ENCODE measurements around the gene EIF4B. TPM values are rescaled to one million over a fixed set of nuclear protein-coding genes. Genes with fewer than 3 reads are reported as not detected.
A peak's percentile ranks its signal among the peaks of the same experiment; 100 is the strongest.

Gene EIF4B
- total RNA-seq, 1 experiment from 2014 or later = 531 TPM

DNA sequence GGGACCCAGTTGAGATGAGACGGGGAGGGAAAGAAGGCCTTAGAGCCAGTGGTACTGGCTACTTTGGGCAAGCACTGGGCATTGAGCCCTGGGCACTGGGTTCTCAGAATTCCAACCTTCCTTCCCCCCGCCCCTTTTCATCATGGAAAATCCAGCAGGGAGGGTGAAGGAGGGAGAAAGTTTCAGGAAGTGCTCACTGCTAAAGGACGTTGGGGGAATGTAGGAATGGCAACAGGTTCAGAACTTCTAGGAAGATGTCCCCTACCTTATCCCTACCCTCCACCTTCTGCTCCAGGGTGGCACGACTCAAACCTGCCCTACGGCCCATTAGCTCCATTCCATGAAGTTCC is 39.4 kb downstream of the EIF4B start:
- Histone ChIP-seq H3K4me3 (peak overlapping the region; percentile 89), H3K27ac (no peak overlapping the region), H3K4me1 (replicated peaks; ENCODE audit: insufficient read depth) (peaks cover 17% of the 10 kb centered on the region), H3K9me2 (ENCODE audit: insufficient read depth) (no peaks in the 10 kb centered on the region), H3K9me3 (ENCODE audit: insufficient read depth, low read depth) (no peaks in the 10 kb centered on the region), H3K4me2 (peak overlapping the region; percentile 96), H3K27me3 (ENCODE audit: insufficient read depth, low read depth) (no peaks in the 10 kb centered on the region), H3F3A (ENCODE audit: insufficient read depth, low read depth) (peaks cover 70% of the 10 kb centered on the region), H3K36me3 (ENCODE audit: low read depth) (no peaks in the 10 kb centered on the region), H2AFZ (0 out of 2 replicates have a peak overlapping the region, but pooled peaks have one; percentile 85), H4K20me1 (ENCODE audit: insufficient read depth) (peaks cover 11% of the 10 kb centered on the region; the same call in 1 of the 2 replicates), H3K79me2 (ENCODE audit: low read depth) (no peaks in the 10 kb centered on the region)
- ChIA-PET CTCF (no interaction called here), POLR2A (ENCODE audit: unreplicated experiment) (interaction anchor here (0.6 to 0.8 kb wide), 3 partner anchors 9 to 1041 kb away, joined by 3 to 5 read pairs (median 3); no protein-coding TSS in a partner anchor)
- no peak for DNase-seq
- no peak for TF ChIP-seq EZH2 (IDR thresholded peaks at IDR 0.05; ENCODE audit: low read depth)
- TF ChIP-seq, protein P1, sequence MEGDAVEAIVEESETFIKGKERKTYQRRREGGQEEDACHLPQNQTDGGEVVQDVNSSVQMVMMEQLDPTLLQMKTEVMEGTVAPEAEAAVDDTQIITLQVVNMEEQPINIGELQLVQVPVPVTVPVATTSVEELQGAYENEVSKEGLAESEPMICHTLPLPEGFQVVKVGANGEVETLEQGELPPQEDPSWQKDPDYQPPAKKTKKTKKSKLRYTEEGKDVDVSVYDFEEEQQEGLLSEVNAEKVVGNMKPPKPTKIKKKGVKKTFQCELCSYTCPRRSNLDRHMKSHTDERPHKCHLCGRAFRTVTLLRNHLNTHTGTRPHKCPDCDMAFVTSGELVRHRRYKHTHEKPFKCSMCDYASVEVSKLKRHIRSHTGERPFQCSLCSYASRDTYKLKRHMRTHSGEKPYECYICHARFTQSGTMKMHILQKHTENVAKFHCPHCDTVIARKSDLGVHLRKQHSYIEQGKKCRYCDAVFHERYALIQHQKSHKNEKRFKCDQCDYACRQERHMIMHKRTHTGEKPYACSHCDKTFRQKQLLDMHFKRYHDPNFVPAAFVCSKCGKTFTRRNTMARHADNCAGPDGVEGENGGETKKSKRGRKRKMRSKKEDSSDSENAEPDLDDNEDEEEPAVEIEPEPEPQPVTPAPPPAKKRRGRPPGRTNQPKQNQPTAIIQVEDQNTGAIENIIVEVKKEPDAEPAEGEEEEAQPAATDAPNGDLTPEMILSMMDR (conservative IDR thresholded peaks at IDR 0.05) = no peak
- intact Hi-C loops (cut with micrococcal nuclease; ENCODE audit: unreplicated experiment) = loop anchor here (5.0 kb wide), 1 partner anchor 38 kb away; the partner anchor contains the start of gene EIF4B
- no TSS peak for BruUV-seq (replicated peaks)

DNA sequence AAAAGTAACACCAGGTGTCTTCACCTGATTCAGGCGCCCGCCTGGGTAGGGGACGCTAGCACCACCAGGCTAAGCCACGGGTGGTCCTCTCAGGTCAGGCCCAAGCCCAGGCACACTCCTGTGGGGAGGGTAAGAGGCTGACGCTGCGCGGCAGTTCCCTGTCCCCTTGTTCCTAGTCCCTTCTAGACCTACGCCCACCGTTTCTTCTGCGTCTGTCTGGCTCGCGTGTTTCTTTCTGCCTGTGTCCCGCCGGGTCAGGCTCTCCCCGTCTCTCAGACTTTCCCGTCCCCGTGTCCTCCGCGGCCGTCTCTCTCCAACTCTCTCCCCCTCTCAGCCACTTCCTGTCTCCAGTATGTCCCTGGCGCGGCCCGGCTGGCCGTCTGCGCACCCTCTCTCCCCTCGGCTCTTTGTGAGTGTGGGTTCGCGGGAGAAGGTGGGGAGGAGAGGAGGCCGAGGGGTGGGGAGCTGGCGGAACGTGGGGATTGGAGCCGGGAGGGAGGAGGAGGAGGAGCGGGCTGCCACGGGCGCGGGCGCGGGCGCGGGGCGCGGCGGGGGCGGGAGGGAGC is 40.5 kb downstream of the EIF4B start:
- Histone ChIP-seq H3K9me3 (ENCODE audit: insufficient read depth, low read depth) (no peaks in the 10 kb centered on the region), H3K4me1 (replicated peaks; ENCODE audit: insufficient read depth) (peaks cover 18% of the 10 kb centered on the region), H3K4me2 (peak overlapping the region; percentile 96), H4K20me1 (ENCODE audit: insufficient read depth) (peaks cover 13% of the 10 kb centered on the region; the same call in 1 of the 2 replicates), H3K4me3 (peak overlapping the region; percentile 89), H3K36me3 (ENCODE audit: low read depth) (no peaks in the 10 kb centered on the region), H3K79me2 (ENCODE audit: low read depth) (0 out of 2 replicates have a peak, but pooled peaks cover 3% of the 10 kb centered on the region), H2AFZ (peak overlapping the region; percentile 85), H3F3A (ENCODE audit: insufficient read depth, low read depth) (peaks cover 69% of the 10 kb centered on the region), H3K27ac (peak overlapping the region; percentile 39; the same call in 1 of the 2 replicates), H3K27me3 (ENCODE audit: insufficient read depth, low read depth) (no peaks in the 10 kb centered on the region), H3K9me2 (ENCODE audit: insufficient read depth) (no peaks in the 10 kb centered on the region)
- DNase-seq = peak; percentile 51 to 79
- ChIA-PET CTCF (interaction anchor here (0.6 to 2.0 kb wide), 6 partner anchors 9 to 375 kb away, joined by 3 to 14 read pairs (median 4); no protein-coding TSS in a partner anchor), POLR2A (ENCODE audit: unreplicated experiment) (interaction anchor here (0.6 to 1.1 kb wide), 5 partner anchors 26 to 302 kb away, joined by 5 to 28 read pairs (median 7); partner anchors contain the start of genes PFDN5 and SPRYD3)
- intact Hi-C loops (cut with micrococcal nuclease; ENCODE audit: unreplicated experiment) = loop anchor here (5.0 kb wide), 1 partner anchor 39 kb away; the partner anchor contains the start of gene EIF4B
- BruUV-seq (replicated peaks) = TSS peak; percentile 35
- TF ChIP-seq, protein P1 (conservative IDR thresholded peaks at IDR 0.05) = no peak
- no peak for TF ChIP-seq EZH2 (IDR thresholded peaks at IDR 0.05; ENCODE audit: low read depth)

DNA sequence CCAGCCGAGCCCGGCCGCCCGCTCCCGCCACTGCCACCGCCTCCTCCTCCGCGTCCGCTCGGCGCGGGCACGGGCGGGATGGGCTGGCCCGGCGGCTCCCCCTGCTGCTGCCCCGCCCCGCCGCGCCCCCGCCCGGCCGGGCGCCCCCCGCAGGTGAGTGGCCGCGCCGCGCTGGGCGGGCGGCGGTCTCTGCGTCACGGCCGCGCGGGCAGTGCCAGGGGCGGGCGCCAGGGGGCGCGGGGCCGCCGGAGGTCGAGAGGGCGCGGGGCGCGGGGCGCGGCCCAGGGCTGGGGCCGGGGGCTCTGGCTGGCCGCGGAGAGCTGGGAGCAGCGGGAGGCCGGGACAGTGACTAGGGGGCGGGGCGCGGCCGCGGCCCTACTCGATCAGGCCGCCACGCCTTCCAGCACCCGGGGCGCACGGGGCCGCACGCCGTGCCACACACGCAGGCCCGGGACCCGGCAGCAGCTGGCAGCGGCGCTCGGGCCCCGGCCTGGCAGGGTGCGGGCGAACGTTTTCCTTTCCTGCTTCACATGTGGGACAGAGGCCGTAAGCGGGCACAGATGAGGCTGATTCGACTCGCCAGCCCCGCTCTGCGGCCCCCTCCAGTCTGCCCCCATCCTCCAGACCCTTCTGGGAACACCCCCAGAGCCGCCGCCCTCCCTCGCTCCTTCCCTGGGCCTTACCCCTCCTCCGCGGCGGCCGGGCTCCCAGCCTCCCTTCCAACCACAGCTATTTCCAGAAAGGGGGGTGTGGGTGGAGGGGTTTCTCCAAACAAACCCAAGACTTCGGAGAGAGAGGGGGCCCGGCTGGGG is 41.2 kb downstream of the EIF4B start:
- ChIA-PET CTCF (interaction anchor here (0.7 to 2.0 kb wide), 3 partner anchors 14 to 374 kb away, joined by 4 to 14 read pairs (median 5); no protein-coding TSS in a partner anchor), POLR2A (ENCODE audit: unreplicated experiment) (interaction anchor here (0.5 to 1.1 kb wide), 11 partner anchors 14 to 1154 kb away, joined by 3 to 28 read pairs (median 5); partner anchors contain the start of genes PFDN5 and SPRYD3)
- no peak for TF ChIP-seq EZH2 (IDR thresholded peaks at IDR 0.05; ENCODE audit: low read depth)
- TF ChIP-seq, protein P1 (conservative IDR thresholded peaks at IDR 0.05) = peak; percentile 42
- peak overlapping the region; percentile 16; the same call in 1 of the 2 replicates for H3K4me2 ChIP-seq
- H4K20me1 ChIP-seq (ENCODE audit: insufficient read depth) = peaks cover 10% of the 10 kb centered on the region; the same call in 1 of the 2 replicates
- H3K4me1 ChIP-seq (replicated peaks; ENCODE audit: insufficient read depth) = peaks cover 25% of the 10 kb centered on the region
- peak overlapping the region; percentile 36; the same call in 1 of the 2 replicates for H3K27ac ChIP-seq
- no peaks in the 10 kb centered on the region for H3K36me3 ChIP-seq (ENCODE audit: low read depth)
- peaks cover 10% of the 10 kb centered on the region for H3K79me2 ChIP-seq (ENCODE audit: low read depth)
- H3F3A ChIP-seq (ENCODE audit: insufficient read depth, low read depth) = peaks cover 62% of the 10 kb centered on the region
- intact Hi-C loops (cut with micrococcal nuclease; ENCODE audit: unreplicated experiment) = loop anchor here (2.0 to 5.0 kb wide), 2 partner anchors 31 to 40 kb away; partner anchors contain the start of genes EIF4B and SPRYD3
- no peak overlapping the region; the same call in 1 of the 2 replicates for H3K4me3 ChIP-seq
- no peaks in the 10 kb centered on the region for H3K27me3 ChIP-seq (ENCODE audit: insufficient read depth, low read depth)
- H2AFZ ChIP-seq = no peak overlapping the region
- no peaks in the 10 kb centered on the region for H3K9me2 ChIP-seq (ENCODE audit: insufficient read depth)
- no TSS peak for BruUV-seq (replicated peaks)
- DNase-seq = peak in 1 of 2 experiments; percentile 86
- no peaks in the 10 kb centered on the region for H3K9me3 ChIP-seq (ENCODE audit: insufficient read depth, low read depth)
